ENCODE results near the gene ADRA2B. TPM values are rescaled to one million over a fixed set of nuclear protein-coding genes. Genes with fewer than 3 reads are reported as not detected.

Gene ADRA2B
- total RNA-seq, 1 donor from 2014 or later, result 2.9 TPM

- H3K4me3 ChIP-seq, result peak overlapping the region; percentile 79
- intact Hi-C loops (cut with micrococcal nuclease), result no loop called here
- peak; percentile 12 for DNase-seq
- H3K36me3 ChIP-seq, result no peaks in the 10 kb centered on the region
- peaks cover 17% of the 10 kb centered on the region for H3K27me3 ChIP-seq (ENCODE audit: low read depth)
- H3K27ac ChIP-seq (replicated peaks), result peak overlapping the region; percentile 84
- no peaks in the 10 kb centered on the region for H3K9me3 ChIP-seq (replicated peaks)
- H3K4me1 ChIP-seq, result peaks cover 69% of the 10 kb centered on the region
- TF ChIP-seq CTCF (IDR thresholded peaks at IDR 0.05; ENCODE audit: borderline replicate concordance), result no peak
Observed at GRCh38 chr2:96112501-96113366, 3.6 kb downstream of the ADRA2B start.

GRCh38 chr2:96111823-96112500 lies 4.4 kb downstream of the ADRA2B start:
- no peak overlapping the region for H3K4me3 ChIP-seq
- H3K27me3 ChIP-seq (ENCODE audit: low read depth), result peaks cover 11% of the 10 kb centered on the region
- no peak overlapping the region for H3K27ac ChIP-seq (replicated peaks)
- peak; percentile 11 for DNase-seq
- peaks cover 70% of the 10 kb centered on the region for H3K4me1 ChIP-seq
- no peaks in the 10 kb centered on the region for H3K36me3 ChIP-seq
- TF ChIP-seq CTCF (IDR thresholded peaks at IDR 0.05; ENCODE audit: borderline replicate concordance), result no peak
- intact Hi-C loops (cut with micrococcal nuclease), result no loop called here
- H3K9me3 ChIP-seq (replicated peaks), result no peaks in the 10 kb centered on the region

DNA sequence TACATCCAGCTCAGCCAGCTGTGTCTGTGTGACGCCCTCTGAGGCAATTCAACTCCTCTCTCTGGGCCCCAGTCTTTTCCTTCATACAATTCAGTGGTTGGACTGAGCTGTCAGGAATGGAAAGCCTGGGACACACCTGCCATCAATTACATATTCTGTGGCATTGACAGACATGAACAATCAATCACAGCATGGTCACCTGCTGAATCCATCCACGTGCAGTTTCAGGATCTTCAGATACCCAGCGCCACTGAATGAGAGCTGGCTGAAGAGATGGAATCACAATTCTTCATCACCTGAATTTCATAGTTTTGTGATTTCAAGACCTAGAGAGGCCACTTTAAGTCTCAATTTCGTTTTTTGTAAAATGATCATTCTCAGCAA lies 5.1 kb downstream of the ADRA2B start:
- intact Hi-C loops (cut with micrococcal nuclease), result no loop called here
- H3K27ac ChIP-seq (replicated peaks), result no peak overlapping the region
- no peak overlapping the region for H3K4me3 ChIP-seq
- peaks cover 5% of the 10 kb centered on the region for H3K27me3 ChIP-seq (ENCODE audit: low read depth)
- no peak for DNase-seq
- peaks cover 64% of the 10 kb centered on the region for H3K4me1 ChIP-seq
- H3K36me3 ChIP-seq, result no peaks in the 10 kb centered on the region
- H3K9me3 ChIP-seq (replicated peaks), result no peaks in the 10 kb centered on the region
- no peak for TF ChIP-seq CTCF (IDR thresholded peaks at IDR 0.05; ENCODE audit: borderline replicate concordance)

DNA sequence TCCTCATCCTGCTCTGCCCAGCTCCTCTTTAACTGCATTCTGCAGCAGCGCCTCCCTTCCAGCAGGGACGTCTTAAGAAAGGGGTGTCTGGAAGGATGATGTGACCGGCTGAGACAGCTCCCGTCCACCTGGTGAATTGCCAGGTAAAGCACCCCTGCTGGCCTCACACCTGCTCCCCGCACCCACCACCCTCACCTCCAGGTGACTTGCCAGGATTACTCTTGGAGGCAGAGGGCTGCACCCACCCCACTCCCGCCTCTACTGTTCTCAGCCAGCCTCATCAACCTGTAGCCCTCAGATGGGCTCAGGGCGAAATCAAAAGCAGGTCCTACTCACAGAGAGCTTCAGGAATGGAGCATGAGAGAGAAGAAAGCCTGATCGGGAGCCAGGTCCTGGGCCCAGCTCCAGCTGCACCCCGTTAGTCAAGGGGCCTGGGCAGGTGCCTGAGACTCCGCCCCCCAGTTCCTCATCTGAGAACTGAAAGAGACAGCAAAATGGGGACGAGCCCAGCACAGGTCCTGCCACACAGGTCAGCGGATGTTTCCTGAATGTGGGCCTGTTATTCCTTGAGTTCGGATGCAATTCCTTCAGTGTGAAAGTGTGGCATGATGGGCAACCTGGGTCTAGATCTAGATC lies 5.6 kb downstream of the ADRA2B start:
- peaks cover under 1% of the 10 kb centered on the region for H3K27me3 ChIP-seq (ENCODE audit: low read depth)
- peak; percentile 12 for DNase-seq
- TF ChIP-seq CTCF (IDR thresholded peaks at IDR 0.05; ENCODE audit: borderline replicate concordance), result no peak
- peaks cover 59% of the 10 kb centered on the region for H3K4me1 ChIP-seq
- peaks cover 4% of the 10 kb centered on the region for H3K9me3 ChIP-seq (replicated peaks)
- peak overlapping the region; percentile 90 for H3K27ac ChIP-seq (replicated peaks)
- H3K4me3 ChIP-seq, result no peak overlapping the region
- intact Hi-C loops (cut with micrococcal nuclease), result no loop called here
- H3K36me3 ChIP-seq, result no peaks in the 10 kb centered on the region

GRCh38 chr2:96109931-96110511 lies 6.3 kb downstream of the ADRA2B start:
- H3K27ac ChIP-seq (replicated peaks), result peak overlapping the region; percentile 90
- H3K9me3 ChIP-seq (replicated peaks), result peaks cover 11% of the 10 kb centered on the region
- no peaks in the 10 kb centered on the region for H3K36me3 ChIP-seq
- H3K4me1 ChIP-seq, result peaks cover 52% of the 10 kb centered on the region
- no peaks in the 10 kb centered on the region for H3K27me3 ChIP-seq (ENCODE audit: low read depth)
- H3K4me3 ChIP-seq, result no peak overlapping the region
- peak; percentile 11 for DNase-seq
- intact Hi-C loops (cut with micrococcal nuclease), result no loop called here
- no peak for TF ChIP-seq CTCF (IDR thresholded peaks at IDR 0.05; ENCODE audit: borderline replicate concordance)

Measured in left ventricle myocardium inferior (tissue), 1 donor.